GM21423 (cell line): ENCODE results near the gene ODAD3.
"Not testable (repeated sequence)": the region's sequence is repeated elsewhere in the genome, so short reads cannot be mapped to it uniquely, and the experiment has no call there.

Experiments used
- ATAC-seq: cut with Tn5 transposase; IDR thresholded peaks from one replicate; pipeline ENCODE4 v1.9.1; 2021; ENCODE audit warnings: mild to moderate bottlenecking, moderate library complexity; ENCODE audit not compliant: unreplicated experiment

ODAD3 gene

DNA sequence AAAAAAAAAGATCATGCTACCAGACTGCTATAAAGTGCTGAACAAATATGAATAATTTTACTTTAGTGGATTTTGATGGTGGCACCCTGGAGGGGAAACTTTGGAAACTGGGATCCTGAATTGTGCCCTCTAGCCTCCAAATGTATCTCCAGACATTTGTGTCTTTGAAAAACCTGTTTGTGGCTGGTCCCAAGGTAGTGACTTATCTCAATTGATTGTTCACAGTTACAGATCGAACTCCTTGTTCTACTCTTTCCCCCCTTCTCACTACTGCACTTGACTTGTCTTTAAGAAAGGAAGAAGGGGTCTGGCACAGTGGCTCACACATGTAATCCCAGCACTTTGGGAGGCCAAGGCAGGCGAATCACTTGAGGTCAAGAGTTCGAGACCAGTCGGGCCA lies 26.3 kb downstream of the ODAD3 start:
- ATAC-seq, result no peak

DNA sequence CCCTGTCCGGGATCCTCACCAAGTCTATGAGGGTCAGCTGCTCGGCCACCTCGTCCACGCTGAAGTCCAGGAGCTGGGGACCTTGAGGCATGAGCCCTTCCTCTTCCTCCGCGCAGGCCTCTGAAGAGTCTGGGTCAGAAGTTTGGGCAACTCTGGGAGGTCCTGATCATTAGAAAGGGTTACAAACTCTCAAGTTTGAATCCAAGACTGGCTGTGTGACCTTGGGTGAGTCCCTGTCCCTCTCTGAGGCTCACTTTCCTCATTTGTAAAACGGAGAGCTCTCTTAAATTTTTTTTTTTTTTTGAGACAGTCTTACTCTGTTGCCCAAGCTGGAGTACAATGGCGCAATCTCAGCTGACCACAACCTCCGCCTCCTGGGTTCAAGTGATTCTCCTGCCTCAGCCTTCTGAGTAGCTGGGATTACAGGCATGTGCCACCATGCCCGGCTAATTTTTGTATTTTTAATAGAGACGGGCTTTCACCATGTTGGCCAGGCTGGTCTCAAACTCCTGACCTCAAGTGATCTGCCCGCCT lies 28.2 kb downstream of the ODAD3 start:
- ATAC-seq, result not testable (repeated sequence)

DNA sequence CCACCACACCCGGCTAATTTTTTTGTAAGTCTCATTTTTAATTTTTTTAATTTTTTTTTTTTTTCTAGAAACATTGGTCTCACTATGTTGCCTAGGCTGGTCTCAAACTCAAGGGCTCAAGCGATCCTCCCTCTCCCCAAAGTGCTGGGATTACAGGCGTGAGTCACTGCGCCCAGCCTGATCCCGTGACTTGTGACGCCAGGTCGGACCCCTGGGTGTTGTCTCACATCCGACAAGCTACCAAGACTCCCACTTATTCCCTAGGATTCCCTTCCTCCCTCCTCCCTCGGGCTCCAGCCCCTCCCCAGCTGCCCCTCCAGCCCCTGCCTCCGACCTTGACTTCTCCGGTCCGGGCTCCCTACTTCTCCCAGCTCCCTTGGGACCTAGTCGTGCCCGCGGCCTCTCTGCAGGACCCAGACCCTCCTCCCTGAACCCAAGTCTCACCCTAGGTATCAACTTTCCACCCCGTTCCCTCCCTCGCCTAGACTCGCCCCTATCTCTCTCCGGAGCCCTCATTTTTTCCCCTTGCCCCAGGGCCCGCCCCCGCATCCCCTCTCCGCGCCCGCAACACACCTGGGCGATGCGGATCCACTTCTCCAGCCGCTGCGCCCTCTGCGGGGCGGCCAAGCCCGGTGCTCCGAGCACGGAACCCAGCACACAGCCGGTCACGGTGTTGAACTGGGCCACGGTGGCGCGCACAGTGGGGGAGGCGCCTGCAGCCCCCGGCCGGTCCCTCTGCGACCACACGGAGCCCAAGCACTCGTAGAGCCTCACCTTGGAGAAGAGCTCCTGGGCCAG lies 28.9 kb downstream of the ODAD3 start:
- no peak for ATAC-seq

DNA sequence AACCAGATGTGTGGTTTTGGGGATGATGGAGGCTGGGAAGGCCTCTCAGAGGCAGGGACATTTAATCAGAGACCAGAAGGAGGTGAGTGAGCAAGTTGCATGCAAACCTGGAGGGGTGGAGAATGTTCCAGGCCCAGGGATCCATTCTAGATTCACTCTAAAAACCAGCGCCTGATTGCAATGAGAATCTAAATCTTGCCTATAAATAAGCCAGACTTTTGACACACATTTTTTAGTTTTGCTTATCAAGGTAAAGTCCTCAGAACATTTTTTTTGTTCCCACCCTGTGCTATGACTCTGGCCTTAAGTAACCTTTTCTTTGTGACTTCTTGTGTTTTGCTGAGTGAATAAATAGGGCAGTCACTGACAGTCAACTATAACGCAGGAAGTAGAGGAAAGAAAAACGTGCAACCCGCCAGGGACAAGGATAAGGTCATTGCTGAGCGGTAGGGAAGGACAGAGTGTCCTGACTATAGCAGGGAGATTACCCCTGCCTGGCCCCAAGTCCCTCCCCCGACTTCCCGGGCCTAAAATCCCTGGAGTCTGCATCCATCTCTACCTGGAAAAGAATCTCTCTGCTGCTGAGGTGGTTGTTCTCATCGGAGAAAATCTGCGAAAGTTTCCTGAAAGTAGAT lies 30.2 kb downstream of the ODAD3 start:
- ATAC-seq, result no peak

DNA sequence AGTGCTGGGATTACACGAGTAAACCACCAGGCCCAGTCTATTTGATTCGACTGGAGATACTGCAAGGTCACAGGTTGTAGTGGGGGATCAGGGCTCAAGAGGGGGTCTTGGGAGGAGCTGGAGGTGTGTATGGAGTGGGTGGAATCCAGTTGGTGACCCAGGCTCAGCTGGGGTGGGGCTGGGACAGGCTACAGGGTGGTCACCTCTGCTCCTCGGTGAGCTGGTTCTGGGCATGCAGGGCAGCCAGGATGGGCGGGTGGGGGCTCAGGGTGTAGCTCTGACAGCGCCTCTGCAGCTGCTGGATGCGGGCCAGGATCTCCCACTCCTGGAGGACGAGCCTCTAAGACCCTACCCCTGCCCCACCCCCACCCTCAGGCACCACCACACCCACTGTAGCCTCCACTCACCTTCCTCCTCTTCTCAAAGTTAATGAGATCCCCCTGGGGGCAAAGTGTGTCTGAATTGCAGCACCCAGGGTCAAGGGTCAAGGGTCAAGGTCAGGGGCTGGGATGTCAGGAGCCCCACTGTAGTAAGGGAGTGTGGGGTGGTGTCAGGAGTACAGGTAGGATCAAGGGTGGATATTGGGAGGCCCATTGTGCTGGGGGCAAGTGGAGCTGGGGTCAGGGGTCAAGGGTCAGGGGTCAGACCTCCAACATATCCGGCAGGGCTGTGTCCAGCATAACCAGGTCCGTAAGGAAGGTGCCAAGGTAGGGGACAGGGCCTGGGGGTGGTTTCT lies 32.9 kb downstream of the ODAD3 start:
- no peak for ATAC-seq

DNA sequence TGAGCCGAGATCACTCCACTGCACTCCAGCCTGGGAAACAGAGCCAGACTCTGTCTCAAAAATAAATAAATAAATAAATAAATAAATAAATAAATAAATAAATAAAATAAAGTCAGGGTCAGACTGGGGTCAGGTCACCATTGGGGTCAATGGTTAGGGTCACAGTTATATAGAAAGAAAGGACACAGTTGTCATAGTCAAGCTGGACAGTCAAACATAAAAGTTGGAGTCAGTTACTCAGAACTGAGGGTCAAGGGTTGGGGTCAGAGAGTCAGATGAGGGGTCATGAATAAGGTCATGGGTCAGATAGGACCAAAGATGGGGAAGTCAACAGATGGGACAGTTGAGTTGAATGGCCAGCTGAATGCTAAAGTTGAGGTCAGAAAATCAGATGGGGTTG lies 34.1 kb downstream of the ODAD3 start:
- ATAC-seq, result no peak

DNA sequence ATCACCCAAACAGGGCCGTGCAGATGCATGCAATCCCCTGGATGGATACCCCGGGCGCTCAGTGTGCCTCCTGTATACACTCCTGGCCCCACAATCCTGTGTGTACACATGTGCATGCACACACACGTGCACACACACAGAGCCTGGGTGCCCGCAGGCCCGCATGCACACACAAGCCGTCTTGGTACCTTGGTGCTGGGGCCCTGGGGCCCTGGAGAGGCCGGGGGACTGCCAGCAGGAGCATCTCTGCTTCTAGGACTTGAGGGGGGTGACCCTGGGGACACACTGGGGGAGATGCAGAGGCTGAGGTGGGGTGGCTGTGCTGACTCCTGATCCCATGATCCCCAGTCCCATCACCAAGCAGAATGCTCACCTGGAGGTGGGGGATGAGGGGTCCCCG lies 35.3 kb downstream of the ODAD3 start:
- no peak for ATAC-seq

DNA sequence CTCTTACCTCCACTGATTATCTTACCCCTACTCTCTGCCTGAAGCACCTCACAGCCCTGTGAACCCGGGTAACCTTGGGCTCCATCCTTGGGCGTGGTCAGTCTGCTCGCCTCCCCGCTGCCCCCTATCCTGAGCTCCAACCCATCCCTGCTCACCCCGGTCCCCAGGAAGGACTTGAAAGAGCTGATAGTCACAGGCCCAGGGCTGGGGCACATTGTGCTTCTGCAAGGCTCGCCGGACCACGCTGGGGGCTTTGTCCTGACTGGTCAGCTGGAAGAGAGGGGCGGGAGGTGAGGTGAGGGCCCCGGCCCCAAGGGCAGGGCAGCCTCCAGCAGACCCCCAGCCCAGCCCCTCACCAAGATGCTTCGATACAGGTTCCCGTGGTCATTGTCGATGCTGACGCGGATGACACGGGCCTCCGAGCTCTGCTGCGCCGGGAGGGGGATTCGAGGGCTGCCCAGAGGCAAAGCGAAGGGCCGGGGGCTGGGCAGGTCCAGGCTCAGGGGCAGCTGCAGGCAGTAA lies 37.8 kb downstream of the ODAD3 start:
- ATAC-seq, result no peak

DNA sequence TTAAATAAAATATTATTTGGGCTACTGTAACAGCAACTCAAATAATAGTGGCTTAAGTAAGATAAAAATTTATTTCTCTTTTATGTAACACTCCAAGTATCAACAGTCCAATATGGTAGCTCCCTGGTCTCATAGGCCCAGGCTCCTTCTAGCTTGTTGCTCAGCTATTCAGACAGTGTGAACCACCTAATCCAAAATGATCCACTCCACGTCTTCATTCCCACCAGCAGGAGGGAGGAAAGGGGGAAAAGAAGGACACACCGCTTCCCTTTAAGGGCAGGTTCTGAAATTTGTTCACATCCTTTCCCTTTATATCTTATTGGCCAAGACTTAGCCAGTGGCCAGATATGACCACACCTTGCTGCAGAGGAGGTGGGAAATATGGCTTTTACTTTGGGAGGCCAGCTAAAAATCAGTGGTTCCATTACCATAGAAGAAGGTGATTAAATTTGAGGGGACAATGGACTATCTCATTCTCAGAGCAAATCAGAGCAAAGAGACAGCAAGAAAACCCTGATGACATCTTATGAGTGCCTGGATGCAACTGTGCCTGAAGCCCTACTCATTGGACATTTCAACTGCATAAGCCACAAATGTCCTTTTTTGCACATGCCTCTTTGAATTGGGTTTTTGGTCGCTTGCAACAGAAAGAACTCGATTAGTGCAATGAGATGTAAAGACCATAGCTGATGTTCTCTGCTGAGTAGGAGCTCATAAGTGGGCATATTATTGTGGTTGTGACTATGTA lies 43.8 kb downstream of the ODAD3 start:
- no peak for ATAC-seq

DNA sequence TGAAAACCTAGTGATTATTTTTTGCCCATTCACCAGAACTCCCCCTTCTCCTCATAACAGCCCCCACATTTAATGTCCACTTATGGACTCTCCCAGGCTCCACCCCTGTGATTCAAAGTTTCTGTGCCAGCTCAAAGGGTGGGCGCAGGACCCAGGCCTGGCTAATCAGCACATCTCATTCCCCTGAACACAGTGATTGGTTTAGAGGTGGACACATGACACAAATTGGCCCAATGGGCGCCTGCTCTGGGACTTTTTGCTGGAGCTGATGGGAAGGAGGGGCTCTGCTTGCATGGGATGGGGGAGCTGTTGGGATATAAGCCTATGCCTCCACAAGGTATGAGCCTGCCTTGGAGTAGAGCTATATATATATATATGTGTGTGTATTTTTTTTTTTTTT lies 44.6 kb downstream of the ODAD3 start:
- ATAC-seq, result no peak

DNA sequence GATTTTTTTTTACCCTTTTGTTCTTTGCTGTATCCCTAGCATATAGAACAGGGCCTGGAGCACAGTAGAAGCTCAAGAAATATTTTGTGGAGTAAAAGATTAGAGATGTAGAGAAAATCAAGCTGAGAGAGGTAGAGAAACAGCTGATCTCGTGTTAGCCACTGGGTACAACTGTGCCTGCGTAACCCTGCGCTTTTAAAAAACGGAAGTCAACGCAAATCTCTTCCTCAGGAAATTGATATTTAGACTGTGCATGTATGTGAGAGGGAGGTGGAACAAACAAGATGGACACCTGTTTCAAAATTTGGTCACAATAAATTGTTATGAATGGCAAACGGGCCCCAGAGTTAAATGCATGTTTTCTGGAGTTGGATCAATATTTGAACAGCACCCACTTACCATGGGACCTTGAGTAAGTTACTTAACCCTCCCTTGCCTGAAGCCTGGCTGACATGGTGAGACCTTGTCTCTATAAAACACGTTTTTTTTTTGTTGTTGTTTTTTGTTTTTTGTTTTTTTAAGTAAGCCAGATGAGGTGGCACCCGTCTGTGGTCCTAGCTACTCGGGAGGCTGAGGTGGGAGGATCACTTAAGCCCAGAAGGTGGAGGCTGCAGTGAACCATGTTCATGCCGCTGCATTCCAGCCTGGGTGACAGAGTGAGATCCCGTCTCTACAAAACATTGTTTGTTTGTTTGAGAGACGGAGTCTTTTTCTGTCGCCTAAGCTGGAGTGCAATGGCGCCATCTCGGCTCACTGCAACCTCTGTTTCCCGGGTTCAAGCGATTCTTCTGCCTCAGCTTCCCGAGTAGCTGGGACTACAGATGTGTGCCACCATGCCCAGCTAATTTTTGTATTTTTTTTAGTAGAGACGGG lies 47.5 kb downstream of the ODAD3 start:
- no peak for ATAC-seq

DNA sequence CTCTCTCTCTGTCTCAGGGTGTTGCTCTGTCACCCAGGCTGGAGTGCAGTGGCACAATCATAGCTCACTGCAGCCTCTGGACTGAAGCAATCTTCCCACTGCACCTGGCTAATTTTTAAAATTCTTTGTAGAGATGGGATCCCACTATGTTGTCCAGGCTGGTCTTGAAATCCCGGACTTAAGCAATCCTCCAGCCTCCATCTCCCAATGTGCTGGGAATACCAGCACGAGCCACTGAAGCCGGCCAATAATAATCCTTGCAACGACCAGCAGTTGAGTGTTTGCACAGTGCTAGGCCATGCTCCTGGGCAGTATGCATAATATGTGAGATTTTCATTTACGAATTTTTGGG lies 50.2 kb downstream of the ODAD3 start:
- ATAC-seq, result no peak

DNA sequence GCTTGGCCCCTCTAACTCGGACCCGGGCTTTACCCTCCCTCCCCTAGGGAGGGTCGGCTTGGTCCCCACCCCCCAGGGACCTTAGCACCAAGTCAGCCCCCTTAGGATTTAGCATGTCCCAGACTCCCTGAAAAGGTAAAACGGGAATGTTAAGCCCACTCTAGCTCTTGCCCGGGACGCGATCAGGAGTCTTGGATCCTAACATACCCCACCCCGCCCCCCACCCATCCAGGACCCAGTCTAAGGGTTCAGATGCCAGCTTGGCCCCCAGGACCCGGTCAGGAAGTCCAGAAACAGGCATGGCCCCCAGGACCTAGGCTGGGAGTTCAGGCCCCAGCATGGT lies 51.2 kb downstream of the ODAD3 start:
- no peak for ATAC-seq

DNA sequence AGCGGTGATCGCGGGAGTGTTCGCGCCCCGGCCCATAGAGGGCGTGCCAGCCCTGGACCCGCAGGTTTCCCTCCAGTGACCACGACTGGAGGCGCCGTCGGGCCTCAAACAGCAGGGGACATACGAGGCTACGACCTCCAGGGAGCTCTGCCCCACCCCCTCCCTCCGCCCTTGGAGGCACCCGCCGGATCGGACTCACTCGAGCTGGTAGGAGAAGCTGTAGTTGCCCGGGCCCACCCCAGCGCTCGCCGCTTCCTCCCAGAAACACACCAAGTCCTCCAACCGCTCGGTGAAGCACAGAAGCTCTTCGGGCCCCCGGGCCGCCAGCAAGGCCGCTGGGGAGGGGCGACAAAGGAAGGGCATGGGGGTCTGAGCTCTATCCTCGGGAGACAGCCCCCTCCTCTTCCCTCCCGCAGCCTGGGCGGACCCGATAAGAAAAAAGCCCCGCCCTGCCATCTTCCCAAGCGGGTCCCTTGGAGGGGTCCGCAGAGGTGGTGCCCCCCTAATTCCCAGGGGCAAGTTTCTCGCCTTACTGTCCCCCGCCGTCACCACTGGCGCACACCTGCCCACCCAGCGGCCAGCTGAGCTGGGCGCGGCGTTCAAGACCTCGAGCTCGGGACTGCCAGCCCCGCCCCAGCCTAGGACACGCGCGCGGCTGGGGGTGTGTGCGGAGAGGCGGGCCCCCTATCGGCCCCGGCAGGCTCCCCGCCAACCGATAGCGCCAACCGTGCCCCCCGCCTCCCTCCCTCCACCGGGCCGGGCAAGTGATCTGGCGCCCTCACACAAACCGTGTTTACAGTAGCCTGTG lies 51.8 kb downstream of the ODAD3 start:
- no peak for ATAC-seq

DNA sequence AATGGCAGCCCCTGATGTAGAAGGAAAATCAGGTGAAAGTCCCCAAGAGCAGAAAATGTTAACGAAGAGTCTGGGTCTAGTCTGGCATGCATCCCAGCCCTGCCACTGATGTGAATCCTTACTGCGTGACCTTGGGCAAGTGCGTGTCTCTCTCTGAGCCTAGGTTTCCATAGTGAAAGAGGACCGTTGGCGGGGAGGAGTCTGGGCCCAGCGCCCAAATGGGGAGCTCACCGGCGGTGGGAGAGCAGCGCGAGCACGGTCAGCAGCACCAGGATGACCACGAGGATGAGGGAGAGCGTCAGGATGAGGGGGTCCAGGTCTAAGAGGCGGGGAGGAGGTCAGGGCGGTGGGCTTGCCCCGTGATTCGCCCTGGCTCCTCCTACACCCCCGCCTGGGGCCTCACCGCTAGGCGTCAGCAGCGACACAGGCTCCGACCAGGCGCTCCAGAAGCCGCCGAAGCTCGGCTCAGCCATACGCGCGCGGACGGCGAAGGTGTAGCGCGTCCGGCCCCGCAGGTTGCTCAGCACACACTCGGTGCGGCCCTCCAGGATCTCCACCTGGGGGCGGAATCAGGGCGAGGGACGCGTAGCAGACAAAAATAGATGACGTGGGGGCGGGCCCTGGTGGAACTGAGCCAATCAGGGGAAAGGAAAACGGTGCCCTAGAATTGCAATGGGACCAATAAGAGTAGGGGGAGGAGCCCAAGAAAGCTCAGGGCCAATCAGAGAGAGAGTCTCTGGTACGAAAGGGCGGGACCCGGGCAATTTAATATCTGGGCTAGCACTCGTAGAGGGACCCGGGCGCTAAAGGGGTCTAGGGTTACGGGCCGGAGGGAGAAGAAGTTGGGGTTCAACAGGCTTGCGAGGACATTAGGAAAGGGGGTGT lies 54.0 kb downstream of the ODAD3 start:
- ATAC-seq, result peak; percentile 77

DNA sequence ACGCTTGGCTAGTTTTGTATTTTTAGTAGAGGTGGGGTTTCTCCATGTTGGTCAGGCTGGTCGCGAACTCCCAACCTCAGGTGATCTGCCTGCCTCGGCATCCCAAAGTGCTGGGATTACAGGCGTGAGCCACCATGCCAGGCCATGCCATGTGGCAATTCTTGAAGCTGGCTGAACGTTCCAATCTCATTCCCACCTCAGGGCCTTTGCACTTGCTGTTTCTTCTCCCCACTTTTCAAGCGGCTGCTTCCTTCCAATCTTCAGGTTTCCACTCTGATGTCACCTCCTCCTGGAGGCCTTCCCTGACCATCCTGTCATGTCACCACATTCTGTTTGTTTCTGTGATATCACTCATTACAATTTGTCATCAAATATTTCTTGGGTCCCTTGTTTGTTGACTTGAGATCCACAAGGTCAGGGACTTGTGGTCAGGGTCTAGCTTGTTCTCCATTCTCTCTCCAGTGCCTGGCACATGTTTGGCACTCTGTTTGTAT lies 55.0 kb downstream of the ODAD3 start:
- no peak for ATAC-seq

DNA sequence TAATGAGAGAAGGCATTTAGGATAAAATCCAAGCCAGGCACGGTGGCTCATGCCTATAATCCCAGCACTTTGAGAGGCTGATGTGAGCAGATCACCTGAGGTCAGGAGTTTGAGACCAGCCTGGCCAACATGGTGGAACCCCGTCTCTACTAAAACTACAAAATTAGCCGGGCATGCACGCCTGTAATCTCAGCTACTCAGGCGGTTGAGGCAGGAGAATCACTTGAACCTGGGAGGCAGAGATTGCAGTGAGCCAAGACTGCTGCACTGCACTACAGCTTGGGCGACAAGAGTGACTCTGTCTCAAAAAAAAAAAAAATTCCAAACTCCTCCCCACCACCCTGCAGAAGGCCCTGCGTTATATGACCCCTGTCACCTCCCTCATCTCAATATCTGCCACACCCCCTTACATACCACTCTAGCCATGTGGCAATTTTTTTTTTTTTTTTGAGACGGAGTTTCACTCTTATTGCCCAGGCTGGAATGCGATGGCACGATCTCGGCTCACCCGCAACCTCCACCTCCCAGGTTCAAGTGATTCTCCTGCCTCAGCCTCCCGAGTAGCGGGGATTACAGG lies 55.6 kb downstream of the ODAD3 start:
- not testable (repeated sequence) for ATAC-seq
